SK-N-DZ (cell line): Measurements from ENCODE around the gene TUBD1. TPM values are rescaled to one million over a fixed set of nuclear protein-coding genes. Genes with fewer than 3 reads are reported as not detected.
"Not testable (repeated sequence)": the region's sequence is repeated elsewhere in the genome, so short reads cannot be mapped to it uniquely, and the experiment has no call there.

ENCODE experiments used
- DNase-seq: peaks from one replicate; pipeline ENCODE4 v3.0.0-alpha.2; 2015; ENCODE audit warnings: low spot score
- polyA plus RNA-seq, 2 experiments: library from polyadenylated mRNA; depleted of rRNA; stranded (reverse); fragments of >200 nt; gene quantifications; 2 replicates each; pipeline ENCODE4 v1.2.3, GENCODE V29; 2014

TUBD1 gene
- 14.4 and 15.0 TPM in 2 replicates for polyA plus RNA-seq (2014; cell fraction: cytosol; rRNA removed)
- polyA plus RNA-seq (2014; cell fraction: nucleus; rRNA removed) = 4.5 and 5.9 TPM in 2 replicates

GRCh38 chr17:59892924-59893675, at the start of gene TUBD1, which contains the start of gene RPS6KB1:
Gene TUBD1 (minus strand): TSS chr17:59892943. CDS start chr17:59891002, 1,941 bp downstream.
Gene RPS6KB1 (plus strand): TSS chr17:59893121. CDS start chr17:59893185, 64 bp downstream.
- DNase-seq = peak; percentile 99

GRCh38 chr17:59941131-59941530, 48.4 kb upstream of the TUBD1 start:
- DNase-seq = no peak

GRCh38 chr17:59940697-59941096, 48.0 kb upstream of the TUBD1 start:
- not testable (repeated sequence) for DNase-seq

- not testable (repeated sequence) for DNase-seq
Measured at GRCh38 chr17:59933317-59933716, 40.6 kb upstream of the TUBD1 start.

GRCh38 chr17:59930768-59931167, 38.0 kb upstream of the TUBD1 start:
- not testable (repeated sequence) for DNase-seq

- DNase-seq = not testable (repeated sequence)
Measured at GRCh38 chr17:59930121-59930520, 37.4 kb upstream of the TUBD1 start.

GRCh38 chr17:59920637-59921036, 27.9 kb upstream of the TUBD1 start:
- not testable (repeated sequence) for DNase-seq

- no peak for DNase-seq
Measured at GRCh38 chr17:59916446-59916845, 23.7 kb upstream of the TUBD1 start.

GRCh38 chr17:59914274-59914854, 21.6 kb upstream of the TUBD1 start:
- peak; percentile 29 for DNase-seq

- DNase-seq = no peak
Measured at GRCh38 chr17:59907467-59907866, 14.7 kb upstream of the TUBD1 start.

GRCh38 chr17:59903455-59903854, 10.7 kb upstream of the TUBD1 start:
- no peak for DNase-seq

- no peak for DNase-seq
Measured at GRCh38 chr17:59901604-59902003, 8.9 kb upstream of the TUBD1 start.

GRCh38 chr17:59899099-59899498, 6.4 kb upstream of the TUBD1 start:
- DNase-seq = no peak

GRCh38 chr17:59897090-59897489, 4.3 kb upstream of the TUBD1 start:
- DNase-seq = no peak

GRCh38 chr17:59893676-59894100, 945 bp upstream of the TUBD1 start:
- DNase-seq = no peak

GRCh38 chr17:59892251-59892923, 356 bp downstream of the TUBD1 start:
- peak; percentile 10 for DNase-seq

- DNase-seq = no peak
Measured at GRCh38 chr17:59890720-59891119, 2.0 kb downstream of the TUBD1 start.

- DNase-seq = no peak
Measured at GRCh38 chr17:59888145-59888750, 4.5 kb downstream of the TUBD1 start.

- no peak for DNase-seq
Measured at GRCh38 chr17:59884861-59885260, 7.9 kb downstream of the TUBD1 start.

- no peak for DNase-seq
Measured at GRCh38 chr17:59878624-59879023, 14.1 kb downstream of the TUBD1 start.

- no peak for DNase-seq
Measured at GRCh38 chr17:59877965-59878364, 14.8 kb downstream of the TUBD1 start.

GRCh38 chr17:59876107-59876506, 16.6 kb downstream of the TUBD1 start:
- no peak for DNase-seq
